Measurements from ENCODE around the gene NLRC5.
"Not testable (repeated sequence)": the region's sequence is repeated elsewhere in the genome, so short reads cannot be mapped to it uniquely, and the experiment has no call there.

The NLRC5 gene

GRCh38 chr16:56973294-56973689 is 16.1 kb upstream of the NLRC5 start:
- TF ChIP-seq, protein P1, sequence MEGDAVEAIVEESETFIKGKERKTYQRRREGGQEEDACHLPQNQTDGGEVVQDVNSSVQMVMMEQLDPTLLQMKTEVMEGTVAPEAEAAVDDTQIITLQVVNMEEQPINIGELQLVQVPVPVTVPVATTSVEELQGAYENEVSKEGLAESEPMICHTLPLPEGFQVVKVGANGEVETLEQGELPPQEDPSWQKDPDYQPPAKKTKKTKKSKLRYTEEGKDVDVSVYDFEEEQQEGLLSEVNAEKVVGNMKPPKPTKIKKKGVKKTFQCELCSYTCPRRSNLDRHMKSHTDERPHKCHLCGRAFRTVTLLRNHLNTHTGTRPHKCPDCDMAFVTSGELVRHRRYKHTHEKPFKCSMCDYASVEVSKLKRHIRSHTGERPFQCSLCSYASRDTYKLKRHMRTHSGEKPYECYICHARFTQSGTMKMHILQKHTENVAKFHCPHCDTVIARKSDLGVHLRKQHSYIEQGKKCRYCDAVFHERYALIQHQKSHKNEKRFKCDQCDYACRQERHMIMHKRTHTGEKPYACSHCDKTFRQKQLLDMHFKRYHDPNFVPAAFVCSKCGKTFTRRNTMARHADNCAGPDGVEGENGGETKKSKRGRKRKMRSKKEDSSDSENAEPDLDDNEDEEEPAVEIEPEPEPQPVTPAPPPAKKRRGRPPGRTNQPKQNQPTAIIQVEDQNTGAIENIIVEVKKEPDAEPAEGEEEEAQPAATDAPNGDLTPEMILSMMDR (IDR thresholded peaks at IDR 0.05; ENCODE audit: low read length) = no peak
- TF ChIP-seq EZH2 (IDR thresholded peaks at IDR 0.05; ENCODE audit: borderline replicate concordance, low read length) = no peak
- Histone ChIP-seq H3K79me2 (ENCODE audit: insufficient read depth, low read length) (no peaks in the 10 kb centered on the region), H3K4me2 (ENCODE audit: low read length) (no peak overlapping the region), H3K27ac (ENCODE audit: low read depth, low read length, poor library complexity, severe bottlenecking) (no peak overlapping the region), H3K9ac (ENCODE audit: low read length) (no peak overlapping the region), H3K9me2 (ENCODE audit: low read depth, low read length) (no peaks in the 10 kb centered on the region), H3K27me3 (ENCODE audit: insufficient read depth, low read length) (no peaks in the 10 kb centered on the region; the same call in 1 of the 2 replicates), H3K4me3 (ENCODE audit: low read depth, low read length, poor library complexity, severe bottlenecking) (no peak overlapping the region), H4K20me1 (ENCODE audit: insufficient read depth, low read length) (no peaks in the 10 kb centered on the region), H3F3A (ENCODE audit: insufficient read depth, low read length) (no peaks in the 10 kb centered on the region), H3K36me3 (ENCODE audit: insufficient read depth, low read length) (no peaks in the 10 kb centered on the region), H3K9me3 (ENCODE audit: low read length) (no peaks in the 10 kb centered on the region), H2AFZ (ENCODE audit: low read length) (no peak overlapping the region), H3K4me1 (ENCODE audit: insufficient read depth, low read length, severe bottlenecking) (no peaks in the 10 kb centered on the region)

GRCh38 chr16:56973899-56974298 is 15.5 kb upstream of the NLRC5 start:
- H3K9me3 ChIP-seq (ENCODE audit: low read length); H3K27me3 ChIP-seq (ENCODE audit: insufficient read depth, low read length); H3F3A ChIP-seq (ENCODE audit: insufficient read depth, low read length); H3K36me3 ChIP-seq (ENCODE audit: insufficient read depth, low read length); H3K79me2 ChIP-seq (ENCODE audit: insufficient read depth, low read length); H3K9ac ChIP-seq (ENCODE audit: low read length); H3K27ac ChIP-seq (ENCODE audit: low read depth, low read length, poor library complexity, severe bottlenecking); H3K4me3 ChIP-seq (ENCODE audit: low read depth, low read length, poor library complexity, severe bottlenecking); H2AFZ ChIP-seq (ENCODE audit: low read length); H3K9me2 ChIP-seq (ENCODE audit: low read depth, low read length); H3K4me2 ChIP-seq (ENCODE audit: low read length); H3K4me1 ChIP-seq (ENCODE audit: insufficient read depth, low read length, severe bottlenecking); H4K20me1 ChIP-seq (ENCODE audit: insufficient read depth, low read length): not testable (repeated sequence)

DNA sequence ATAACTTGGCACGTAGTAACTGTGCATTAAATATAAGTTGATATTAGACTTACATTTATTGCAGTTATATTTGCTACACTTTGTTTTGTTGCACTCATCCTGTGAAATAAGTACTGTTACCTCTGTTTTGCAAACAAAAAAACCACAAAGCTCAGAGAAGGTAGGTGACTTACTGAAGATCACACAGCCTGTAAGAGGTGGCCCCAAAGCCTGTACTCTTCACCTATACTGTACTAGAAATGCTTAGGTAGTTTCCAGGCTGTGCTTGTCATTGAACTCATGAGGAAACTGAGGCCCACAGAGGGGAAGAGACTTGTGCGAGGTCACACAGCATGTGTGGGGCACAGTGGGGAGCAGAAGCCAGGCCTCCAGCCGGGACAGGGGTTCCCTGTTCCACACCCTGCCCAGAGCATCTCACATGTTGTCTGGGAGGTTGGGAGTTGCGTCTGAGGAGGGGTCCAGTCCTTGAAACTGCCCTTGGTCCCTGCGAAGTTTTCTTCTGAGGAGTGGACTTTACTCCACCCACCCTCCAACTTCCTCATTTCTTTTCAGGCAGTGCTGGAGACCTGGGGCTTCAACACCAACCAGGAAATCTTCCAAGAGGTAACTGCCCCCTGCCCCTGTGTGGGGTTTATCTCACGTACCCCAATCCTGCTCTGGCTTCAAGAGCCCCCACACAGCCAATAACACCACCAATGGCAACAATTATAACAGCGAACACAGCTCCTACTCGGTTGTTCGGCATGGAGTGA is 14.6 kb upstream of the NLRC5 start:
- Histone ChIP-seq H3K9me2 (ENCODE audit: low read depth, low read length) (no peaks in the 10 kb centered on the region), H3K9ac (ENCODE audit: low read length) (no peak overlapping the region), H3K4me2 (ENCODE audit: low read length) (no peak overlapping the region), H3K9me3 (ENCODE audit: low read length) (no peaks in the 10 kb centered on the region), H3K27ac (ENCODE audit: low read depth, low read length, poor library complexity, severe bottlenecking) (no peak overlapping the region), H4K20me1 (ENCODE audit: insufficient read depth, low read length) (no peaks in the 10 kb centered on the region), H3K79me2 (ENCODE audit: insufficient read depth, low read length) (no peaks in the 10 kb centered on the region), H3K36me3 (ENCODE audit: insufficient read depth, low read length) (no peaks in the 10 kb centered on the region), H3K27me3 (ENCODE audit: insufficient read depth, low read length) (no peaks in the 10 kb centered on the region; the same call in 1 of the 2 replicates), H3K4me1 (ENCODE audit: insufficient read depth, low read length, severe bottlenecking) (no peaks in the 10 kb centered on the region), H3K4me3 (ENCODE audit: low read depth, low read length, poor library complexity, severe bottlenecking) (no peak overlapping the region), H2AFZ (ENCODE audit: low read length) (no peak overlapping the region), H3F3A (ENCODE audit: insufficient read depth, low read length) (no peaks in the 10 kb centered on the region)
- TF ChIP-seq, protein P1 (IDR thresholded peaks at IDR 0.05; ENCODE audit: low read length) = no peak
- no peak for TF ChIP-seq EZH2 (IDR thresholded peaks at IDR 0.05; ENCODE audit: borderline replicate concordance, low read length)

- H3K9ac ChIP-seq (ENCODE audit: low read length) = no peak overlapping the region
- no peaks in the 10 kb centered on the region for H3K9me2 ChIP-seq (ENCODE audit: low read depth, low read length)
- H3K4me2 ChIP-seq (ENCODE audit: low read length) = no peak overlapping the region
- H3K79me2 ChIP-seq (ENCODE audit: insufficient read depth, low read length) = no peaks in the 10 kb centered on the region
- no peaks in the 10 kb centered on the region for H3K9me3 ChIP-seq (ENCODE audit: low read length)
- H4K20me1 ChIP-seq (ENCODE audit: insufficient read depth, low read length) = no peaks in the 10 kb centered on the region
- no peaks in the 10 kb centered on the region for H3K36me3 ChIP-seq (ENCODE audit: insufficient read depth, low read length)
- H3K27me3 ChIP-seq (ENCODE audit: insufficient read depth, low read length) = no peaks in the 10 kb centered on the region; the same call in 1 of the 2 replicates
- H3K4me3 ChIP-seq (ENCODE audit: low read depth, low read length, poor library complexity, severe bottlenecking) = no peak overlapping the region
- H3K27ac ChIP-seq (ENCODE audit: low read depth, low read length, poor library complexity, severe bottlenecking) = no peak overlapping the region
- no peaks in the 10 kb centered on the region for H3K4me1 ChIP-seq (ENCODE audit: insufficient read depth, low read length, severe bottlenecking)
- TF ChIP-seq, protein P1 (IDR thresholded peaks at IDR 0.05; ENCODE audit: low read length) = no peak
- no peak for TF ChIP-seq EZH2 (IDR thresholded peaks at IDR 0.05; ENCODE audit: borderline replicate concordance, low read length)
- no peaks in the 10 kb centered on the region for H3F3A ChIP-seq (ENCODE audit: insufficient read depth, low read length)
- no peak overlapping the region for H2AFZ ChIP-seq (ENCODE audit: low read length)
Observed at GRCh38 chr16:56975714-56976113, 13.6 kb upstream of the NLRC5 start.

All from OCI-LY1 (cell line).